Left ventricle myocardium inferior (tissue), 1 donor: Measurements from ENCODE around the gene MYADML2. TPM values are rescaled to one million over a fixed set of nuclear protein-coding genes. Genes with fewer than 3 reads are reported as not detected.

Experiments used
- DNase-seq: peaks from one replicate; pipeline ENCODE4 v3.0.0-alpha.2; 2020
- H3K27ac ChIP-seq: fragments of 200-600 bp; replicated peaks from 2 replicates; pipeline ENCODE4 v1.8.0; 2021
- H3K27me3 ChIP-seq: fragments of 200-600 bp; 2 replicates; pipeline ENCODE4 v1.8.0; 2021; ENCODE audit warnings: low read depth
- H3K36me3 ChIP-seq: fragments of 200-600 bp; 2 replicates; pipeline ENCODE4 v1.8.0; 2021
- H3K4me1 ChIP-seq: fragments of 200-600 bp; 2 replicates; pipeline ENCODE4 v1.8.0; 2021
- H3K4me3 ChIP-seq: fragments of 200-600 bp; 2 replicates; pipeline ENCODE4 v1.8.0; 2021; ENCODE audit warnings: mild to moderate bottlenecking, moderate library complexity
- H3K9me3 ChIP-seq: fragments of 200-600 bp; replicated peaks from 2 replicates; pipeline ENCODE4 v1.8.0; 2021
- intact Hi-C: fragments of 100-400 bp; cut with micrococcal nuclease; formaldehyde crosslinking; loops from one replicate; pipeline ENCODE4 v1.11.0; 2022
- total RNA-seq: library from RNA; stranded (reverse); fragmentation: NEBNext Ultra II Directional; extraction: Animal tissue kit (Norgen Biotek cat#: 25700); gene quantifications from one replicate; pipeline ENCODE4 v1.2.1, GENCODE V29; 2021
- TF ChIP-seq, protein P1 (sequence below): fragments of 200-600 bp; IDR thresholded peaks from 2 replicates; pipeline ENCODE4 v1.8.0; 2021; ENCODE audit warnings: antibody characterized with exemption, mild to moderate bottlenecking, borderline replicate concordance
- donor health status: DM: no; HTN: yes; CAD: no; lungs with severe emphysema.

Gene MYADML2
- total RNA-seq, 1 donor from 2014 or later = 7.2 TPM

DNA sequence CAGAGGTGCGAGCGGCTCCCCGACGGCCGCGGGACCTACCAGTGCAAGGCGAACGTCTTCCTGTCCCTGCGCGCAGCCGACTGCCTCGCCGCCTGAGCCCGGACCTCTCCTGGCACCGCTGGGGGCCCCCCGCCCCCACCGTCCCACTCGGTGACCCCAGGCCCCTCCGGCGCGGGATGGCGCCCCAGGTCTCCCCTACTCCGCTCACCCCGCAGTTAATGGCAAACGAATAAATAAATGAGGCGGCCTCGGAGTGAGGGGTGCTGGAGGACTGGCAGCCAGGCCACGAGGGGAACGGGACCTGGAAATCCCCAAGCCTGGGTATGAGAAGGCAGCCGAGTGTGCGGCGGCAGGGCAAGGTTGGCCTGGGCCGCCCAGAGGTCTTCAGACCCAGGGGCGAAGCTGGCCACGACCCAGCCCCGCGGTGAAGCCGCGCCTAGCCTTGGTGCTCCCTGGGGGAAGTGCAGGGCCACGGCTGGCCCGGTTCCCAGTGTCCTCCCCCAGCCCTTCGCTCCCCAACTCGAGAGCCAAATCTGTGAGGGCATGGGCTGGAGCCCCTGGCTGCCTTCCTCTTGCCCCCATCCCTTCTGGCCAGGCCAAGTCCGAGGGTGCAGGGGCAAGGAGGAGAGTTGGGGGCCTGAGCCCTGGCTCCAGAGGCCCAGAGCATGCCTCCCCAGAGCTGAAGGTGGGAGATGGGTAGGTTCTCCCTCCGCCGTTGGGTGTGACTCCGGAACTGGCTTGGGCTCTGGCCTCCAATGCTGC, 44.2 kb downstream of the MYADML2 start:
- H3K9me3 ChIP-seq = no peaks in the 10 kb centered on the region
- TF ChIP-seq, protein P1, sequence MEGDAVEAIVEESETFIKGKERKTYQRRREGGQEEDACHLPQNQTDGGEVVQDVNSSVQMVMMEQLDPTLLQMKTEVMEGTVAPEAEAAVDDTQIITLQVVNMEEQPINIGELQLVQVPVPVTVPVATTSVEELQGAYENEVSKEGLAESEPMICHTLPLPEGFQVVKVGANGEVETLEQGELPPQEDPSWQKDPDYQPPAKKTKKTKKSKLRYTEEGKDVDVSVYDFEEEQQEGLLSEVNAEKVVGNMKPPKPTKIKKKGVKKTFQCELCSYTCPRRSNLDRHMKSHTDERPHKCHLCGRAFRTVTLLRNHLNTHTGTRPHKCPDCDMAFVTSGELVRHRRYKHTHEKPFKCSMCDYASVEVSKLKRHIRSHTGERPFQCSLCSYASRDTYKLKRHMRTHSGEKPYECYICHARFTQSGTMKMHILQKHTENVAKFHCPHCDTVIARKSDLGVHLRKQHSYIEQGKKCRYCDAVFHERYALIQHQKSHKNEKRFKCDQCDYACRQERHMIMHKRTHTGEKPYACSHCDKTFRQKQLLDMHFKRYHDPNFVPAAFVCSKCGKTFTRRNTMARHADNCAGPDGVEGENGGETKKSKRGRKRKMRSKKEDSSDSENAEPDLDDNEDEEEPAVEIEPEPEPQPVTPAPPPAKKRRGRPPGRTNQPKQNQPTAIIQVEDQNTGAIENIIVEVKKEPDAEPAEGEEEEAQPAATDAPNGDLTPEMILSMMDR = no peak
- peak overlapping the region; percentile 57 for H3K4me3 ChIP-seq
- no peak for DNase-seq
- peaks cover 16% of the 10 kb centered on the region for H3K4me1 ChIP-seq
- H3K36me3 ChIP-seq = peaks cover 49% of the 10 kb centered on the region
- H3K27ac ChIP-seq = no peak overlapping the region
- H3K27me3 ChIP-seq = no peaks in the 10 kb centered on the region
- intact Hi-C loops = no loop called here

DNA sequence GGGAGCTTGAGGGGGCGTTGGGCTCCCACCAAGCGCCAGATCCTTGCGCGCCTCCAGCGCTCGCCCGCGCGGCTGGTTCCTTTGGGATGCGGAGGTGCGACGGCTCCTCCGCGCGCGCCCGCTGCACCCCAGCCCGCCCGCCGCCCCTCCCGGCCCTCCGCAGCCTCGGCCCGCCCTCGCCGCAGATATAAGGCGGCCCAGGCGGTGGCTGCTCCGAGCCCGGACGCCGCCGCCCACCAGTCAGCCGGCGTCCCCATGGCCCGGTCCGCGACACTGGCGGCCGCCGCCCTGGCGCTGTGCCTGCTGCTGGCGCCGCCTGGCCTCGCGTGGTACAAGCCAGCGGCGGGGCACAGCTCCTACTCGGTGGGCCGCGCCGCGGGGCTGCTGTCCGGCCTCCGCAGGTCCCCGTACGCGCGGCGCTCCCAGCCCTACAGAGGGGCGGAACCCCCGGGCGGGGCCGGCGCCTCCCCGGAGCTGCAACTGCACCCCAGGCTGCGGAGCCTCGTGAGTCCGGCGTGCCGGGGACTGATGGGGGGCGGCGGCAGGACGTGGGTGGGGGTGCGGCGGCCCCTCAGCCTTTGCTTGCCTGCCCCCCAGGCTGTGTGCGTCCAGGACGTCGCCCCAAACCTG, 44.9 kb downstream of the MYADML2 start, which contains the start of gene NPB:
Gene NPB, plus strand, starts transcription at position 216 of the 630 bp plus-strand sequence. Its CDS starts 40 bp downstream, at position 256.
- Histone ChIP-seq H3K4me1 (peaks cover 16% of the 10 kb centered on the region), H3K9me3 (no peaks in the 10 kb centered on the region), H3K4me3 (peak within 1 kb of the TSS; percentile 57), H3K27me3 (no peaks in the 10 kb centered on the region), H3K36me3 (peaks cover 56% of the 10 kb centered on the region), H3K27ac (no peak within 1 kb of the TSS)
- TF ChIP-seq, protein P1 = no peak
- no peak for DNase-seq
- intact Hi-C loops = no loop called here

DNA sequence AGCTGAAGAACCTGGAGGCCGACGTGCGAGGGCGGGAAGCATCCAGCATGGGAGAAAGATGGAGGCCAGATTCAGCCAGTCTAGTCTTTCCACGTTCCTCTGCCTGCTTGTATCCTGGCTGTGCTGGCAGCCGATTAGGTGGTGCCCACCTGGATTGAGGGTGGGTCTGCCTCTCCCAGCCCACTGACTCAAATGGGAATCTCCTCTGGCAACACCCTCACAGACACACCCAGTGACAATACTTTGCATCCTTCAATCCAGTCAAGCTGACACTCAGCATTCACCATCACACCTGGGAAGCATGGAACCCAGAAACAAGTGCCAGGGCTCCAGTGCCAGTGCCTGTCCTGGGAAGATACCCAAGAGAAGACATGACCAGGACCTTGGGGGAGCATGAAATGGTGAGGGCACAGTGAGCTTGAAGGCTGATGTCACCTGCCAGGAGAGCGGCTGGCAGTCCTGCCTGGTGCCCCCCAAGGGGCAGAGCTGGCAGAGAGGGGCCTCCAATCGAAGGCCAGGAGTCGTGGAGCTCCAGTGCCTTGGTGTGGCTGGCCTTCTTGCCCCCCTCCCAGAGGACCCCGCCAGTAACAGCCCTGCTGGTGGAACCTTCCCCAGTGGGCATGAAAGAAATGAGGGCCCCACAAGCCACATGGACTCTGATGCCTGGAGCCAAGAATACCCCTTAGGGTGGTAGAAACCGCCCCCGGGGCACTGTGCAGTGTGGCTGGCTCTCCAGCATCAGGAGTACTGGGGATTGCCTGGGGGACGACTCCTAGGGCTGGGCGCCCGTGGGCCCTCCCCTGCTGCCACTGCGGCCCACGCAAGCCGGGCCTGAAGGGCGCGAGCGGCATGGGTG, 45.6 kb downstream of the MYADML2 start:
- intact Hi-C loops = no loop called here
- Histone ChIP-seq H3K4me3 (peak overlapping the region; percentile 57), H3K9me3 (no peaks in the 10 kb centered on the region), H3K27ac (no peak overlapping the region), H3K36me3 (peaks cover 61% of the 10 kb centered on the region), H3K4me1 (peaks cover 16% of the 10 kb centered on the region), H3K27me3 (no peaks in the 10 kb centered on the region)
- TF ChIP-seq, protein P1 = no peak
- no peak for DNase-seq

DNA sequence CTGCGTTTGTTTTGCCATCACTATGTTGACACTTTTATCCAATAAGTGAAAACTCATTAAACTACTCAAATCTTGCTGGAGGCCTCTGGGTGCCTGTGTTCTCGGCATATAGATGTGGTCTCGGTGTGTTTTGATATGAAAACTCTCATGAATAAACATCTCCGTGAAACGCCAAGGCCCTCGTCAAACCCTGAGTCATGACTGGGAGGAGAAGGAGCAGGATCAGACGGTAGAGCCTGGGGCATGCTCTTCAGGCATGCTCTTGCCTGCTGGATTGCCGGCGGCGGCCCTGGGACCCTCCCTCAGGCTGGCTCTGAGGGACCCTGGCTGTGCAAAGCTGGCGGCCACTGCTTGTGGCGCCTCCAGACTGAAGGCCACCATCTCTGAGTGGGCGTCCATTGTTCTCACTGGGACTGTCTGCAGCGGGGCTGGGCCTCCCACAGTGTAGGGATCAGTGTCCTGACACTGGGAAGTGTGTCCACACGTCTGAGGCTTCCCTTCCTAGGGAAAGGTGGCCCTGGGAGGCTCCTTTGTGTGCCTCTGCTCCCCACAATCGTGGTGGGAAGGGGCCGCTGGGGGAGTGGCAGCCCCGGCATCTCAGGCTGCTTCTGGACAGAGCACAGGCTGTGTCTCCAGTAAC, 46.7 kb downstream of the MYADML2 start:
- Histone ChIP-seq H3K9me3 (no peaks in the 10 kb centered on the region), H3K4me3 (no peak overlapping the region), H3K27me3 (no peaks in the 10 kb centered on the region), H3K36me3 (peaks cover 62% of the 10 kb centered on the region), H3K27ac (no peak overlapping the region), H3K4me1 (peaks cover 16% of the 10 kb centered on the region)
- intact Hi-C loops = no loop called here
- TF ChIP-seq, protein P1 = no peak
- no peak for DNase-seq

DNA sequence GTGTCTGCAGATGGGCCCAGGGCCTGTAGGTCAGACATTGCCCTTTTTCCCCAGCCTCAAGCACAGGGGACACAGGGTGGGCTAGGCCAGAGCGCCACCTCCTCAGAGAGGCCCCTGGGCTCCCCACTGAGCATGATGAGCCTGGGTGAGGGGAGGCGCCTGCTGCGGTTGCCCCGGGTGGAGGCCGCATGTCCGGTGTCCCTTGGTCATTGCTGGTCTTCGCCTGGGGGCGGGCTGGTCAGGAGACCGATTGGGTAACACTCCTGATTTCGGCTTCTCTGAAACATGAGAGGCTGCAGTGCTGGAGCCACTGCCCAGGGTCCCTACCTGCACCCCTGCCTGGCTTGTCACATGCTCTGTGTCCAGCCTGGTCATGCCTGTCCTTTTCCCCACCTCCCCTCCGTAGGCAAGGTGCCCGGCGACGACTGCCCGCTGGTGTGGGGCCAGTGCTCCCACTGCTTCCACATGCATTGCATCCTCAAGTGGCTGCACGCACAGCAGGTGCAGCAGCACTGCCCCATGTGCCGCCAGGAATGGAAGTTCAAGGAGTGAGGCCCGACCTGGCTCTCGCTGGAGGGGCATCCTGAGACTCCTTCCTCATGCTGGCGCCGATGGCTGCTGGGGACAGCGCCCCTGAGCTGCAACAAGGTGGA, 47.4 kb downstream of the MYADML2 start:
- H3K4me1 ChIP-seq = peaks cover 16% of the 10 kb centered on the region
- no peak for DNase-seq
- no peaks in the 10 kb centered on the region for H3K9me3 ChIP-seq
- TF ChIP-seq, protein P1 = no peak
- no peak overlapping the region for H3K27ac ChIP-seq
- H3K36me3 ChIP-seq = peaks cover 63% of the 10 kb centered on the region
- no peaks in the 10 kb centered on the region for H3K27me3 ChIP-seq
- H3K4me3 ChIP-seq = no peak overlapping the region
- intact Hi-C loops = no loop called here
